Stimulated activated CD4-positive, alpha-beta T cell treated with anti-CD3 and anti-CD28 coated beads, Interleukin-4, amount 100 ng/mL, for 24 hours (primary cell): ENCODE results near the gene BTK.
"Not testable (repeated sequence)": the region's sequence is repeated elsewhere in the genome, so short reads cannot be mapped to it uniquely, and the experiment has no call there.

Experiments used
- DNase-seq: peaks from one replicate; pipeline ENCODE4 v3.0.0-alpha.2; 2020

The BTK gene

GRCh38 chrX:101334310-101334709 lies 51.7 kb downstream of the BTK start:
- not testable (repeated sequence) for DNase-seq

GRCh38 chrX:101326600-101326999 lies 59.4 kb downstream of the BTK start:
- not testable (repeated sequence) for DNase-seq

- DNase-seq: no peak
Observed at GRCh38 chrX:101303790-101304189, 82.2 kb downstream of the BTK start.
